NCI-H1092 treated with DMSO at 0.1 percent for 48 hours (cell line): ENCODE measurements around the gene MFSD11.
"Not testable (repeated sequence)": the region's sequence is repeated elsewhere in the genome, so short reads cannot be mapped to it uniquely, and the experiment has no call there.

ENCODE experiments used
- DNase-seq: peaks from one replicate; lab custom pipeline; 2025; lab: John Stamatoyannopoulos, UW

Gene MFSD11

GRCh38 chr17:76737676-76738467 is at the start of gene MFSD11:
Gene MFSD11 (plus strand): TSS chr17:76738119. CDS start chr17:76738353, 234 bp downstream.
- peak; percentile 95 for DNase-seq

GRCh38 chr17:76688165-76688622 is 49.7 kb upstream of the MFSD11 start:
- DNase-seq, result no peak

GRCh38 chr17:76689859-76690258 is 48.1 kb upstream of the MFSD11 start:
- no peak for DNase-seq

- DNase-seq, result no peak
Measured at GRCh38 chr17:76690596-76691280, 47.2 kb upstream of the MFSD11 start.

GRCh38 chr17:76691379-76692191 is 46.3 kb upstream of the MFSD11 start:
- no peak for DNase-seq

DNA sequence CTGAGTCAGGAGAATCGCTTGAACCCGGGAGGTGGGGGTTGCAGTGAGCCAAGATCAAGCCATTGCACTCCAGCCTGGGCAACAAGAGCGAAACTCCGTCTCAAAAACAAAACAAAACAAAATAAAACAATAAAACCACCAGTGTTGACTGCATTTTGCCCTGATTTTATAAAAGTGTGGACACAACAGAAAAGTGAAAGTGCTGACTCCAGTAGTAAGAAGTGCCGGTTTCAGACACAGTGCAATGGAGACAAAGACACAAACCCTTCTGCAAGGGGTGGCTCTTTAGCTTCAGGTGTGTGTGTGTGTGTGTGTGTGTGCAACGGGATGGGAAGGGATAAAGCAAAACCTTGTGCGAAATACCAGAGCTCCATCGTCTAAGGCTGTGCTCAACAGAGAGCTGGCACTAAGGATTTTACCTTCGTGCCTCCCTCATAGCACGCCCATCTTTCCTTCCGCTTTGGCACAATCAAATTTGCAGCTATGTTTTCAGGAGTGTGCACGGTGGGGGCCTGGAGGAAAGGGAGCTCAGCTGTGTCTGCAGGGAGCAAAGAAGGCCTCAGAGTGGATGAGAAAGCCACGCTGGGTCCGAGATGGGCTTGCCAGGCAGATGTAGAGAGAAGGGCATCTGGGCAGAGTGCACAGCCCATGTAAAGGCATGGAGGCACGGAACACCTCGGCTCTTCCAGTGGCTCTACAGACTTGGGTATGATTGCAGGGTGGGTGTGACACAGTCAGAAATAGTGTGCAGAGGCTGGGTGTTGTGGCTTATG is 42.7 kb upstream of the MFSD11 start:
- no peak for DNase-seq

DNA sequence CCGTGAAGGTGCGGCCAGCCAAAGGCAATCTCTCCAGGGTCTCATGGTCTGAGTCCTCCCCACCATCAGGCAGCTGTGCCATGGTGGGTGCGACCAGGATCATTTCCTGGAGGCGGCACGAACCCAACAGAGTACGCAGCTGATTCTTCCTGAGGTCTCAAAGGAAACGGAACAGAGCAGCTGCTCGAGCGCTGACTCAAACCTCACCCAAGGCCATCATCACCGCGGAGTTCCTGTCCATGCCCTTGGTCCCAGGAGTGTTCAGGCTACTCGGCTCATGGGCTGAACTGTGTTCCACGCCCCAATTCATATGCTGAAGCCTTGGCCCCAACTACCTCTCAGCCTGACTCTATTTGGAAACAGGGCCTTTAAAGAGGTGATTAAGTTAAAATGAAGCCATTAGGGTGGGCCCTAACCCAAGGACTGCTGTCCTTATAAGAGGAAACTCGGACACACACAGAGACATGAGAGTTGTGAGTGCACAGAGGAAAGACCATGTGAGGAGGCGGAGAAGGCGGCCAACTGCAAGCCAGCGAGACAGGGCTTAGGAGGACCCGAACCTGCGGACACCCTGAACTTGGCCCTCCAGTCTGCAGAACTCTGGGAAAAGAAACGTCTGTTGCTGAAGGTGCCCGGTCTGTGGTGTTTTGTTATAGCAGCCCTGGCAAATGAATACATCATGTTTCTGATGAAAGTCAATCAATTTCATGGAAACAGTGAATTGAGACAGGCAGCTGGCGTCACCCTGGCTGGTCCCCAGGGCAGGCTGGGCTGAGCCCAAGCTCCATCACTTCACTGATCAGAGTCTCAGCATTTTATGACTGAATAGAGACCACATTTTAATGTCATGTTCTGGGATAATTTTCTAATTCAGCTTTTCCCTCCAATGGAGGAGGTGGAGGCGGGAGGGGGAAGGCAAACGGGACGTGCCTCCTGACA is 40.9 kb upstream of the MFSD11 start:
- no peak for DNase-seq

GRCh38 chr17:76697702-76698465 is 40.0 kb upstream of the MFSD11 start:
- peak; percentile 6 for DNase-seq

DNA sequence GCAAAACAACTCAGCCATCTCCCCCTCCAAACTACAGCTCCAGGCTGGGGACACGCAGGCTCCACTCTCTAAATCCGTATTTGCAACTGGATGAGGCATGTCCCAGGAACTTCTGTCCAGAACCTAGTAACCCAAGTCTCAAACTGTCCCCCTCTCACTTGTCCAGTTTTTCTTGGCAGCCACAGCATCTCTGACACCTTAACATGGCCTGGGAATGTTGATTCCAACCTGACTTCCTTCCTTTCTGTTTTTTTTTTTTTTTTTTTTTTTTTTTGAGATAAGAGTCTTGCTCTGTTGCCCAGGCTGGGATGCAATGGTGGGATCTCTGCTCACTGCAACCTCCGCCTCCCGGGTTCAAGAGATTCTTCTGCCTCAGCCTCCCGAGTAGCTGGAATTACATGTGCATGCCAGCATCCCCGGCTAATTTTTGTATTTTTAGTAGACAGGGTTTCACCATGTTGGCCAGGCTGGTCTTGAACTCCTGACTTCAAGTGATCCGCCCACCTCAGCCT is 39.4 kb upstream of the MFSD11 start:
- not testable (repeated sequence) for DNase-seq

DNA sequence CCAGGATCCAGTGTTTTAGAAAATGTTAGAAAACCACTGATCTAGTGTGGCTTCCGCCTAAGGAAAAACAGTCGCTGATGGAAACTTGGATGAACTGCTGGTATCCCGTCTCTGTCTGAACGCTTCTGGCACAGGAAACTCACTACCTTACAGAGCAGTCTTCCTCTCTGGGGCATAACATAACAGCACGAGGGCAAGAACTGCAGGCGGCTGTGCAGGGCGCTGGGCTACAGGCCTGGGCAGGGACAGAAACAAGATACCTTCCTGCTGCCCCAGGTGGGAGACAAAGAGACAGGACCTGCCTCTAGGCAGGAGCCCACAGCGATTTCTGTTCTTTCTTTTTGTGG is 37.7 kb upstream of the MFSD11 start:
- no peak for DNase-seq

DNA sequence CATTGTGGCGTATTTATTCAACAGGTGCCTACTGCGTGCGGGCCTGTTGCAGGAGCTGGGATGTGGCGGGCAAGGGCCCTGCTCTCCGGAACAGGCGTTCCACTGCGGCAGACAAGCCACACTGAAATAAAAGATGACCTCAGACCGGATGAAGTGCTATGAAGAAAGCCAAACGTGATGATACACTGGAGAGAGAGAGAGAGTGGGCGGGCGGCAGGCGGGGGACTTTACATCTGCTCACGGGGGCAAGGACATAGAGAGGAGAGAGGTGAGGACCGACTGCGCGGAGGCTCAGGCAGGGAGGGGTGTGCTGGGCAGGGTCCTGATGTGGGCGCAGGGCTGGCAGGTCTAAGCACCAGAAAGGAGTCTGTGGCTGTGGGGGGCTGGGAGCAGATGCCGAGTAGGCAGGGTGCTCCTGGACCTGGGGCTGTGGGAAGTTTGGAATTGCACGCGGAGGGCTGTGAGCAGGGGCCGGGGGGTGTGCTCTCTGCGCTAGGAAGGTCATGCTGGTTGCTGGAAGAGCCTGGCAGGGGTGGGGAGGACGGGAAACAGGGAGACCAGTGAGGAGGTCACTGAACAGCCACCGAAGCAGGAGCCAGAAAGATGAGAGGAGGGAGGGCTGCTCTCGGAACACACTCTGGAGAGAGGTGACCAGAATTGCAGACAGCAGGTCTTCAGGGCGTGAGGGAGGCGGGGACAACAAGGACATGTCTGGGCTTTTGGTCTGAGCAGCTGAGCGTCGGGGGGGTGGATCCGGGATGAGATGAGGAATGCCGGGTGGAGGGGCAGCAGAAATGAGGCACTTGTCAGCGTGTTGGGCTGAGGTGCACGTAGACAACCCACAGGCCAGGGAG is 37.1 kb upstream of the MFSD11 start:
- no peak for DNase-seq

- DNase-seq, result no peak
Measured at GRCh38 chr17:76701471-76701967, 36.4 kb upstream of the MFSD11 start.

DNA sequence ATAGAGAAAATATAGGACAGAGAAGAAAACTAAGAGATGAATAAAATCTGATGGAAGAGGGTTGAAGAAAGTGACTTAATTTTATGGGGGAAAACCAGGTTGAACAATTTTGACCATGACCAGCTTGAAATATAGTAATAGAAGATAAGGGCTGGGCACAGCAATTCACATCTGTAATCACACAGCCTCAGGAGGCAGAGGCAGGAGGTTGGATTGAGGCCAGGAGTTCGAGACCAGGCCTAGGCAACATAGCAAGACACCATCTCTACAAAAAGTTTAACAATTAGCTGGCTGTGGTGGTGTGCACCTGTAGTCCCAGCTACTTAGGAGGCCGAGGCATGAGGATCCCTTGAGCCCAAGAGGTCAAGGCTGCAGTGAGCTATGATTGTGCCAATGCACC is 35.8 kb upstream of the MFSD11 start:
- DNase-seq, result no peak

DNA sequence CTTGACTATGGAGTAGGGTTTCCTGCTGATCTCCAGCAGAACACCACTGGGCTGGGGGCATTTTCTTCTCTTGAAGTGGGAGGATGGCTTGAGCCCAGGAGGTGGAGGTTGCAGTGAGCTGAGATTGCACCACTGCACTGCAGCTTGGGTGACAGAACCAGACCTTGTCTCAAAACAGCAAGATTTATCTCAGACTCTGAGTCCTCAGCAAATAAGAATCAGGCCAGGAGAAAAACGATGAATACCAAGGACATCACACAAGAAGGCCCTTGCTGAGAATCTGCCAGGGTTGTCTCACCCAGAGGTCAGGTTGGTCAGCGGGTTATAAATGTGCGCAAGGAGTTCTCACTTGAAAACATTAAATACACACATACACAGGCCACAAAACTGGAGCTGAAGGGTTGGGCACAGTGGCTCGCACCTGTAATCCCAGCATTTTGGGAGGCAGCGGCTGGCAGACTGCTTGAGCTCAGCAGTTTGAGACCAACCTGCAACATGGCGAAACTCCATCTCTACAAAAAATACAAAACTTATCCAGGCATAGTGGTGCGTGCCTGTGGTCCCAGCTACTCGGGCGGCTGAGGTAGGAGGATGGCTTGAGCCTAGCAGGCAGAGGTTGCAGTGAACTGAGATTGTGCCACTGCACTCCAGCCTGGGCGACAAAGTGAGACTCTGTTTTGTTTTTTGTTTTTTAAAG is 34.8 kb upstream of the MFSD11 start:
- no peak for DNase-seq

GRCh38 chr17:76704805-76705204 is 33.1 kb upstream of the MFSD11 start:
- no peak for DNase-seq

- DNase-seq, result no peak
Measured at GRCh38 chr17:76706817-76707216, 31.1 kb upstream of the MFSD11 start.

DNA sequence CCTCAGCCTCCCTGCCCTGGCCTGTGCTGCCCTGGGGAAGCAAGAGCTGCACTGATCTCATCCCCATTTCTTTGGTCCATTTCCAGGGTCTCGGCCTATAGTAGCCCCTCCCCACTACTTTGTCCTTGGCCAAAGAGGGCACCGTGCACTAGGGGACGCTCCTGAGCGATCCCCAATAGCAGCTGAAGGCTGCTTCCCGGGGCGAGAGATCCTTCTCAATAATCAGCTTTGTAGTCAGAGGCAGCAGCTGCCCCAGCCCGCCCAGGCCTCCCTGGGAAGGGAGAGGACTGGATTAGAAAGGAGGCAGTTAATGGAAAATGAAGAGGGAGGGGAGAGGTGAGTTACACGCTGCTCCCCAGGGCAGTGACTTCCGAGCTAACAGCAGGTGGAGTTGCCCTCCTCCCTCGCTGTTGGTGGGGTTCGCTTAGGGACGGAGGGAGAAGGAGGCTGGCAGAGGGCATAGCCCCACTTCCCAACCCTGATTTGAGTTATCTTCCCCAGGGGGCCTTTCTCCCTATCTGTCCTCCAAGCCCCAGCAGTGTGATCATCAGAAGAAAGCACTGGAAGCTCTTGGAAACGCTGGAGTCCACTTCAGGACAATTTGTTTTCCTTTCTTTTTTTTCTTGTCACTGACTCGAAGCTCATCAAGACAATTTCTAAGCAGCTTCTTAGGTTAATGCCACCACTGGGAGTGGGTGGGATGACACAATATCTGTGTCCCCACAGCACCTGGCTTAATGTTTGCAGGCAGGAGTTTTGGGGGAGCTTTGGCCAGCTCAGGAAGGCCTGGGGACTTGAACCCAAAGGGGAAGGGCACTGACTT is 29.7 kb upstream of the MFSD11 start:
- no peak for DNase-seq
